Hepatocyte (in vitro differentiated cells): ENCODE measurements around the gene OPRL1. TPM values are rescaled to one million over a fixed set of nuclear protein-coding genes. Genes with fewer than 3 reads are reported as not detected.

Source experiments
- DNase-seq: peaks from one replicate; pipeline ENCODE4 v3.0.0-alpha.2; 2016; ENCODE audit warnings: low spot score
- H2AFZ ChIP-seq: fragments of 200-600 bp; sonication (generic); 2 replicates; pipeline ENCODE4 v1.6.0; 2016; ENCODE audit warnings: antibody characterized with exemption, mild to moderate bottlenecking
- H3K27ac ChIP-seq: fragments of 200-600 bp; sonication (generic); 2 replicates; pipeline ENCODE4 v1.5.1; 2016; ENCODE audit warnings: mild to moderate bottlenecking
- H3K27me3 ChIP-seq: fragments of 200-600 bp; sonication (generic); 2 replicates; pipeline ENCODE4 v1.6.1; 2016
- H3K36me3 ChIP-seq: fragments of 200-600 bp; sonication (generic); replicated peaks from 2 replicates; pipeline ENCODE4 v1.5.1; 2016; ENCODE audit warnings: low read depth; ENCODE audit not compliant: insufficient read depth
- H3K4me1 ChIP-seq: fragments of 200-600 bp; sonication (generic); 2 replicates; pipeline ENCODE4 v1.5.1; 2016; ENCODE audit warnings: mild to moderate bottlenecking, moderate library complexity; ENCODE audit not compliant: insufficient read depth
- H3K4me2 ChIP-seq: fragments of 200-600 bp; sonication (generic); 2 replicates; pipeline ENCODE4 v1.6.0; 2016
- H3K4me3 ChIP-seq: fragments of 200-600 bp; sonication (generic); 2 replicates; pipeline ENCODE4 v1.5.1; 2016; ENCODE audit warnings: mild to moderate bottlenecking
- H3K79me2 ChIP-seq: fragments of 200-600 bp; sonication (generic); 2 replicates; pipeline ENCODE4 v1.6.0; 2017; ENCODE audit warnings: mild to moderate bottlenecking
- H3K9me2 ChIP-seq: fragments of 200-600 bp; sonication (generic); replicated peaks from 2 replicates; pipeline ENCODE4 v1.6.0; 2017; ENCODE audit warnings: mild to moderate bottlenecking; ENCODE audit not compliant: insufficient read depth
- H3K9me3 ChIP-seq: fragments of 200-600 bp; sonication (generic); 2 replicates; pipeline ENCODE4 v1.5.1; 2016; ENCODE audit warnings: low read depth, mild to moderate bottlenecking
- H4K20me1 ChIP-seq: fragments of 200-600 bp; sonication (generic); 2 replicates; pipeline ENCODE4 v1.6.0; 2016; ENCODE audit warnings: mild to moderate bottlenecking; ENCODE audit not compliant: insufficient read depth, poor library complexity, severe bottlenecking
- CTCF ChIP-seq: fragments of 200-600 bp; sonication (generic); IDR thresholded peaks from 2 replicates; pipeline ENCODE4 v1.5.1; 2016; ENCODE audit warnings: antibody characterized with exemption, mild to moderate bottlenecking; ENCODE audit not compliant: poor library complexity
- EZH2 ChIP-seq: fragments of 200-600 bp; sonication (generic); IDR thresholded peaks from 2 replicates; pipeline ENCODE4 v1.6.1; 2016; ENCODE audit warnings: antibody characterized with exemption, mild to moderate bottlenecking, borderline replicate concordance
- EZH2phosphoT487 ChIP-seq: fragments of 200-600 bp; sonication (generic); IDR thresholded peaks from one replicate; pipeline ENCODE4 v1.6.1; 2018; ENCODE audit warnings: antibody characterized with exemption, mild to moderate bottlenecking, low read depth, moderate library complexity; ENCODE audit not compliant: unreplicated experiment, severe bottlenecking
- WGBS: methylation state at CpG from one replicate; pipeline ENCODE4 v1.1.6; 2016; ENCODE audit warnings: low lambda C conversion rate; ENCODE audit errors: missing lambda C conversion rate; 5-methylcytosine and 5-hydroxymethylcytosine counted together
- polyA plus RNA-seq: library from polyadenylated mRNA; unstranded; fragments of >200 nt; fragmentation: Nextera tagmentation; extraction: Ambion mirVana; gene quantifications from 2 replicates; pipeline ENCODE4 v1.2.1, GENCODE V29; 2016
- total RNA-seq: library from RNA; depleted of rRNA; stranded (reverse); fragments of >200 nt; gene quantifications from 2 replicates; pipeline ENCODE4 v1.2.3, GENCODE V29; 2014

The OPRL1 gene
- total and polyA plus RNA-seq, 2 experiments from 2014 or later = 0.50 to 1.5 TPM

GRCh38 chr20:64093013-64093503, 13.2 kb downstream of the OPRL1 start:
- no peaks in the 10 kb centered on the region for H3K9me3 ChIP-seq
- TF ChIP-seq CTCF (no peak), EZH2phosphoT487 (no peak), EZH2 (no peak)
- no peaks in the 10 kb centered on the region for H3K79me2 ChIP-seq
- no peaks in the 10 kb centered on the region for H3K27me3 ChIP-seq
- H3K4me3 ChIP-seq = no peak overlapping the region
- no peaks in the 10 kb centered on the region for H3K36me3 ChIP-seq
- H3K4me1 ChIP-seq = no peaks in the 10 kb centered on the region
- no peak overlapping the region for H2AFZ ChIP-seq
- H4K20me1 ChIP-seq = no peaks in the 10 kb centered on the region
- H3K27ac ChIP-seq = no peak overlapping the region
- whole genome bisulfite sequencing = 69% methylated on average over 9 of the region's 9 CpGs
- no peak overlapping the region for H3K4me2 ChIP-seq
- no peaks in the 10 kb centered on the region for H3K9me2 ChIP-seq
- no peak for DNase-seq

- WGBS = 81% methylated on average over 4 of the region's 4 CpGs
- Histone ChIP-seq H3K36me3 (no peaks in the 10 kb centered on the region), H3K9me3 (no peaks in the 10 kb centered on the region), H4K20me1 (no peaks in the 10 kb centered on the region), H3K4me3 (no peak overlapping the region), H3K27me3 (peaks cover 4% of the 10 kb centered on the region), H3K9me2 (no peaks in the 10 kb centered on the region), H2AFZ (no peak overlapping the region), H3K27ac (no peak overlapping the region), H3K4me2 (no peak overlapping the region), H3K79me2 (no peaks in the 10 kb centered on the region), H3K4me1 (no peaks in the 10 kb centered on the region)
- TF ChIP-seq EZH2 (no peak), CTCF (no peak), EZH2phosphoT487 (no peak)
- no peak for DNase-seq
Measured at GRCh38 chr20:64095455-64095854, 15.6 kb downstream of the OPRL1 start.

- no peaks in the 10 kb centered on the region for H3K9me2 ChIP-seq
- no peaks in the 10 kb centered on the region for H4K20me1 ChIP-seq
- H3K4me3 ChIP-seq = no peak overlapping the region
- no peaks in the 10 kb centered on the region for H3K79me2 ChIP-seq
- DNase-seq = no peak
- no peak overlapping the region for H2AFZ ChIP-seq
- no peak overlapping the region for H3K27ac ChIP-seq
- no peak overlapping the region for H3K4me2 ChIP-seq
- TF ChIP-seq EZH2 (no peak), EZH2phosphoT487 (no peak), CTCF (no peak)
- H3K27me3 ChIP-seq = peaks cover 9% of the 10 kb centered on the region
- no peaks in the 10 kb centered on the region for H3K9me3 ChIP-seq
- no peaks in the 10 kb centered on the region for H3K4me1 ChIP-seq
- no peaks in the 10 kb centered on the region for H3K36me3 ChIP-seq
- WGBS = 89% methylated on average over 11 of the region's 11 CpGs
Measured at GRCh38 chr20:64095927-64096326, 16.0 kb downstream of the OPRL1 start.

GRCh38 chr20:64096535-64096934, 16.7 kb downstream of the OPRL1 start:
- Histone ChIP-seq H3K9me2 (no peaks in the 10 kb centered on the region), H3K4me1 (no peaks in the 10 kb centered on the region)

More at GRCh38 chr20:64096535-64096934, 16.7 kb downstream of the OPRL1 start:
- no peaks in the 10 kb centered on the region for H3K36me3 ChIP-seq
- DNase-seq = no peak
- no peak overlapping the region for H3K4me3 ChIP-seq
- no peaks in the 10 kb centered on the region for H3K79me2 ChIP-seq
- no peaks in the 10 kb centered on the region for H3K9me3 ChIP-seq
- 91% methylated on average over 6 of the region's 6 CpGs for WGBS
- no peak overlapping the region for H3K4me2 ChIP-seq
- peaks cover 15% of the 10 kb centered on the region for H3K27me3 ChIP-seq
- TF ChIP-seq CTCF = no peak
- no peak for TF ChIP-seq EZH2
- TF ChIP-seq EZH2phosphoT487 = no peak
- H2AFZ ChIP-seq = no peak overlapping the region
- H4K20me1 ChIP-seq = no peaks in the 10 kb centered on the region
- H3K27ac ChIP-seq = no peak overlapping the region
